Measurements from ENCODE around the gene EHD4.

- TF ChIP-seq POLR2A (IDR thresholded peaks at IDR 0.05; ENCODE audit: low read depth, low read length): no peak
- no peak for TF ChIP-seq CTCF (IDR thresholded peaks at IDR 0.05; ENCODE audit: extremely low read depth in 1 of 2, insufficient read depth in 1 of 2, low read depth in 1 of 2, low read length in 2 of 2)
- no peak for TF ChIP-seq POLR2AphosphoS5 (IDR thresholded peaks at IDR 0.05; ENCODE audit: insufficient read depth, low read depth, low read length)
- no peak for TF ChIP-seq FOS (IDR thresholded peaks at IDR 0.05; ENCODE audit: borderline replicate concordance, insufficient read depth, low read length)
Observed at GRCh38 chr15:41981371-41982132, 9.2 kb upstream of the EHD4 start.
